IPS DF 19.7 (cell line): ENCODE data around the gene FXYD6.

ENCODE experiments used
- DNase-seq: peaks from one replicate; pipeline ENCODE4 v3.0.0-alpha.2; 2013; ENCODE audit warnings: low read depth, low spot score

FXYD6 gene

GRCh38 chr11:117794772-117795629, 81.5 kb downstream of the FXYD6 start:
- DNase-seq: no peak

- DNase-seq: no peak
Observed at GRCh38 chr11:117794135-117794534, 82.3 kb downstream of the FXYD6 start.

- no peak for DNase-seq
Observed at GRCh38 chr11:117793583-117793982, 82.9 kb downstream of the FXYD6 start.

GRCh38 chr11:117792992-117793391, 83.5 kb downstream of the FXYD6 start:
- no peak for DNase-seq

GRCh38 chr11:117792241-117792640, 84.2 kb downstream of the FXYD6 start:
- DNase-seq: no peak

GRCh38 chr11:117790279-117790678, 86.2 kb downstream of the FXYD6 start:
- DNase-seq: no peak

- no peak for DNase-seq
Observed at GRCh38 chr11:117789241-117789640, 87.2 kb downstream of the FXYD6 start.
